Measurements from ENCODE around the gene RAPGEFL1. TPM values are rescaled to one million over a fixed set of nuclear protein-coding genes. Genes with fewer than 3 reads are reported as not detected.
"Not testable (repeated sequence)": the region's sequence is repeated elsewhere in the genome, so short reads cannot be mapped to it uniquely, and the experiment has no call there.

The RAPGEFL1 gene
- total RNA-seq, 3 donors from 2014 or later (not counting 1 experiment from before 2014, with no cell fraction given) = 4.7 to 9.0 (median 6.7) TPM

GRCh38 chr17:40198576-40198975, 21.3 kb downstream of the RAPGEFL1 start:
- Mint-ChIP-seq H3K36me3 (no peaks in the 10 kb centered on the region), H3K9me3 (no peaks in the 10 kb centered on the region), H3K4me3 (no peak overlapping the region), H3K27ac (no peak overlapping the region), H3K4me1 (no peaks in the 10 kb centered on the region), H3K27me3 (ENCODE audit: low read depth in 2 of 2) (peaks cover 0 to 6% of the 10 kb centered on the region in 2 donors)
- no peak for DNase-seq
- no peaks in the 10 kb centered on the region for H3K27me3 ChIP-seq (ENCODE audit: control insufficient read depth, insufficient read depth, low read length)
- intact Hi-C loops (cut with micrococcal nuclease) = no loop called here
- H3K36me3 ChIP-seq (ENCODE audit: control insufficient read depth, insufficient read depth, low read length) = no peaks in the 10 kb centered on the region
- H3K9me3 ChIP-seq (ENCODE audit: control insufficient read depth, insufficient read depth, low read length) = no peaks in the 10 kb centered on the region
- ATAC-seq = no peak
- WGBS (ENCODE audit: insufficient coverage) = 87% methylated on average over 5 of the region's 5 CpGs
- TF ChIP-seq CTCF (IDR thresholded peaks at IDR 0.05) = no peak
- H3K27ac ChIP-seq (ENCODE audit: low read length) = no peak overlapping the region
- no peak overlapping the region for H3K4me3 ChIP-seq (ENCODE audit: low read length)
- H3K4me1 ChIP-seq (ENCODE audit: control insufficient read depth, insufficient read depth, low read length) = no peaks in the 10 kb centered on the region

- intact Hi-C loops (cut with micrococcal nuclease) = loop anchor here (2.0 kb wide), 1 partner anchor 152 kb away; no protein-coding TSS in a partner anchor
- DNase-seq (no peak), ATAC-seq (no peak)
- Histone ChIP-seq H3K4me3 (ENCODE audit: low read length) (no peak overlapping the region), H3K27me3 (ENCODE audit: control insufficient read depth, insufficient read depth, low read length) (no peaks in the 10 kb centered on the region), H3K27ac (ENCODE audit: low read length) (no peak overlapping the region), H3K4me1 (ENCODE audit: control insufficient read depth, insufficient read depth, low read length) (no peaks in the 10 kb centered on the region), H3K9me3 (ENCODE audit: control insufficient read depth, insufficient read depth, low read length) (no peaks in the 10 kb centered on the region), H3K36me3 (ENCODE audit: control insufficient read depth, insufficient read depth, low read length) (no peaks in the 10 kb centered on the region)
- peaks cover 0 to 6% of the 10 kb centered on the region in 2 donors for H3K27me3 Mint-ChIP-seq (ENCODE audit: low read depth in 2 of 2)
- H3K36me3 Mint-ChIP-seq = no peaks in the 10 kb centered on the region
- no peaks in the 10 kb centered on the region for H3K4me1 Mint-ChIP-seq
- H3K4me3 Mint-ChIP-seq = no peak overlapping the region
- no peak overlapping the region for H3K27ac Mint-ChIP-seq
- no peak for TF ChIP-seq CTCF (IDR thresholded peaks at IDR 0.05)
- no peaks in the 10 kb centered on the region for H3K9me3 Mint-ChIP-seq
- 84% methylated on average over 4 of the region's 4 CpGs for WGBS (ENCODE audit: insufficient coverage)
Observed at GRCh38 chr17:40203131-40203530, 25.9 kb downstream of the RAPGEFL1 start.

GRCh38 chr17:40206193-40206592, 28.9 kb downstream of the RAPGEFL1 start:
- H3K36me3 Mint-ChIP-seq; H3K27ac ChIP-seq (ENCODE audit: low read length); H3K4me1 ChIP-seq (ENCODE audit: control insufficient read depth, insufficient read depth, low read length); H3K9me3 Mint-ChIP-seq; H3K27me3 Mint-ChIP-seq (ENCODE audit: low read depth in 2 of 2); H3K9me3 ChIP-seq (ENCODE audit: control insufficient read depth, insufficient read depth, low read length); H3K4me3 ChIP-seq (ENCODE audit: low read length); DNase-seq; H3K27ac Mint-ChIP-seq; H3K27me3 ChIP-seq (ENCODE audit: control insufficient read depth, insufficient read depth, low read length); ATAC-seq; H3K36me3 ChIP-seq (ENCODE audit: control insufficient read depth, insufficient read depth, low read length); H3K4me3 Mint-ChIP-seq; H3K4me1 Mint-ChIP-seq; intact Hi-C loops (cut with micrococcal nuclease): not testable (repeated sequence)
- WGBS (ENCODE audit: insufficient coverage) = 88% methylated on average over 8 of the region's 8 CpGs

GRCh38 chr17:40209404-40210093, 32.3 kb downstream of the RAPGEFL1 start:
- intact Hi-C loops (cut with micrococcal nuclease) = no loop called here
- no peak for TF ChIP-seq CTCF (IDR thresholded peaks at IDR 0.05)
- Mint-ChIP-seq H3K4me1 (no peaks in the 10 kb centered on the region), H3K4me3 (no peak overlapping the region), H3K27ac (no peak overlapping the region), H3K9me3 (no peaks in the 10 kb centered on the region), H3K27me3 (ENCODE audit: low read depth in 2 of 2) (no peaks in the 10 kb centered on the region), H3K36me3 (no peaks in the 10 kb centered on the region)
- no peak overlapping the region for H3K4me3 ChIP-seq (ENCODE audit: low read length)
- no peak overlapping the region for H3K27ac ChIP-seq (ENCODE audit: low read length)
- no peaks in the 10 kb centered on the region for H3K9me3 ChIP-seq (ENCODE audit: control insufficient read depth, insufficient read depth, low read length)
- no peaks in the 10 kb centered on the region for H3K4me1 ChIP-seq (ENCODE audit: control insufficient read depth, insufficient read depth, low read length)
- no peaks in the 10 kb centered on the region for H3K27me3 ChIP-seq (ENCODE audit: control insufficient read depth, insufficient read depth, low read length)
- no peaks in the 10 kb centered on the region for H3K36me3 ChIP-seq (ENCODE audit: control insufficient read depth, insufficient read depth, low read length)
- 73% methylated on average over 1 of the region's 2 CpGs for WGBS (ENCODE audit: insufficient coverage)
- ATAC-seq (no peak), DNase-seq (no peak)

- H3K4me3 ChIP-seq (ENCODE audit: low read length); H3K9me3 ChIP-seq (ENCODE audit: control insufficient read depth, insufficient read depth, low read length); H3K27me3 Mint-ChIP-seq (ENCODE audit: low read depth in 2 of 2); H3K4me1 ChIP-seq (ENCODE audit: control insufficient read depth, insufficient read depth, low read length); H3K27me3 ChIP-seq (ENCODE audit: control insufficient read depth, insufficient read depth, low read length); H3K27ac ChIP-seq (ENCODE audit: low read length); ATAC-seq; H3K4me3 Mint-ChIP-seq; intact Hi-C loops (cut with micrococcal nuclease); H3K27ac Mint-ChIP-seq; DNase-seq; H3K9me3 Mint-ChIP-seq; H3K36me3 ChIP-seq (ENCODE audit: control insufficient read depth, insufficient read depth, low read length); H3K36me3 Mint-ChIP-seq: not testable (repeated sequence)
- whole genome bisulfite sequencing (ENCODE audit: insufficient coverage) = 93% methylated on average over 6 of the region's 6 CpGs
- peaks cover 10 to 13% of the 10 kb centered on the region in 2 donors for H3K4me1 Mint-ChIP-seq
Observed at GRCh38 chr17:40213914-40214313, 36.6 kb downstream of the RAPGEFL1 start.
